Epithelial cell of prostate (primary cell): ENCODE results near the gene CYSLTR2.
"Not testable (repeated sequence)": the region's sequence is repeated elsewhere in the genome, so short reads cannot be mapped to it uniquely, and the experiment has no call there.

Source experiments
- DNase-seq: peaks from one replicate; pipeline ENCODE4 v3.0.0-alpha.2; 2011; ENCODE audit warnings: low read depth, low spot score
- H3K27ac ChIP-seq: fragments of 450-650 bp; 2 replicates; pipeline ENCODE4 v1.5.1; 2017; ENCODE audit warnings: mild to moderate bottlenecking

The CYSLTR2 gene

DNA sequence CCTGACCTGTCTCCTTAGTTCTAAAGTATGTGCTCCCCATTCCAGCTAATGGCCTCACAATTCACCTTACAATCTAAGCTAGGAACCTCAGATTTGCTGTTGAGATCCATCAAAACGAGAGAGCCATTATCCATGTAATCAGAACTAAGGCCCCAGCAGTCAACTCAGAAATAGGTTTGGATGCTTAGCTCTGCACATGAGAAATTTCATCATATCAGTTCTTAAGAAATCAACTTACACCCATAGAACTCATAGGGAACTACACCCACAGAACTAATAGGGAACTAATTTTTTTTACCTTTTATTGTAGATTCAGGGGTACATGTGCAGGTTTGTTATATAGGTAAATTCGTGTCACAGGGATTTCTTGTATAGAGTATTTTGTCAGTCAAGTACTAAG is 28.7 kb downstream of the CYSLTR2 start:
- no peak for DNase-seq
- no peak overlapping the region for H3K27ac ChIP-seq

DNA sequence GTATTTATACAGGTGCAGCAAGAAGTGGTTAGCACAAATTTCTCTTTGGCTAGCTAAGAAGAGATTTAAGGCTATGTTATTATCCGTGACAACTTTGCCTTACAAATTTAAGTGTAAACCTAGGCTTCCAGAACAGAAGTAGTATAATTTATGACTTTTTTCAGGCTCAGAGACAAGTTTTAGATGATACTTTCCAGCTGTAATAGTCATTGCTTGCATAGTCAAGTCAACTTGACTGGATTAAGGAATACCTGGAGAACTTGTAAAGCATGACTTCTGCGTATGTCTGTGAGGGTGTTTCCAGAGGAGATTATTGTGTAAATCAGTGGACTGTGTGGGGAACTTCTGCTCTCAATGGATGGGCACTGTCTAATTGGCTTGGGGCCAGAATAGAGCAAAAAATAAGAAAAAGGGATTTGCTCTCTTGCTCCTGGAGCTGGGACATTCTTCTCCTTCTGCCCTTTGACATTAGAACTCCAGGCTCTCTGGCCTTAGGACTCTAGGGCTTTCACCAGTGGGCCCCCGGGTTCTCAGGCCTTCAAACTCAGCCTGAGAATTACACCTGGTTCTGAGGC is 33.0 kb downstream of the CYSLTR2 start:
- no peak overlapping the region for H3K27ac ChIP-seq
- no peak for DNase-seq

- H3K27ac ChIP-seq: no peak overlapping the region
- DNase-seq: no peak
Observed at GRCh38 chr13:48687249-48687648, 33.5 kb downstream of the CYSLTR2 start.

GRCh38 chr13:48693998-48694397 is 40.3 kb downstream of the CYSLTR2 start:
- no peak overlapping the region for H3K27ac ChIP-seq
- DNase-seq: no peak

DNA sequence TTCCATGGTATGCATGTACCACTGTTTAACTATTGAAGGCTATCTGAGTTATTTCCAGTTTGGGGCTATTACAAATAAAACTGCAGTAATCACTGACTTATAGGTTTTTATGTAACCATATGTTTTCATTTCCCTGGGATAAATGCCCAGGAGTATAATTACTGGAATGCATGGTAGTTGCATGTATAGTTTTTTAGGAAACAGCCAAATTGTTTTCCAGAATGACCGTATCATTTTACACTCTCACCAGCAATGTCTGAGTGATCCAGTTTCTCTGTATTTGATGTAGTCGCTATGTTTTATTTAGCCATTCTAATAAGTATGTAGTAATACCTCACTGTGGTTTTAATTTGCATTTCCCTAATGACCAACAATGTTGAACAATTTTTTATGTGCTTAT is 42.0 kb downstream of the CYSLTR2 start:
- no peak for DNase-seq
- H3K27ac ChIP-seq: no peak overlapping the region

GRCh38 chr13:48696676-48697075 is 42.9 kb downstream of the CYSLTR2 start:
- H3K27ac ChIP-seq: not testable (repeated sequence)

DNA sequence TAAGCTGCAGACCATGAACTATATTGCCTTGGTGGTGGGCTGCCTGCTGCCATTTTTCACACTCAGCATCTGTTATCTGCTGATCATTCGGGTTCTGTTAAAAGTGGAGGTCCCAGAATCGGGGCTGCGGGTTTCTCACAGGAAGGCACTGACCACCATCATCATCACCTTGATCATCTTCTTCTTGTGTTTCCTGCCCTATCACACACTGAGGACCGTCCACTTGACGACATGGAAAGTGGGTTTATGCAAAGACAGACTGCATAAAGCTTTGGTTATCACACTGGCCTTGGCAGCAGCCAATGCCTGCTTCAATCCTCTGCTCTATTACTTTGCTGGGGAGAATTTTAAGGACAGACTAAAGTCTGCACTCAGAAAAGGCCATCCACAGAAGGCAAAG is 53.7 kb downstream of the CYSLTR2 start:
- DNase-seq: no peak
- H3K27ac ChIP-seq: no peak overlapping the region

More at GRCh38 chr13:48696676-48697075, 42.9 kb downstream of the CYSLTR2 start:
- DNase-seq: not testable (repeated sequence)

- no peak overlapping the region for H3K27ac ChIP-seq
- no peak for DNase-seq
Observed at GRCh38 chr13:48708764-48709163, 55.0 kb downstream of the CYSLTR2 start.

DNA sequence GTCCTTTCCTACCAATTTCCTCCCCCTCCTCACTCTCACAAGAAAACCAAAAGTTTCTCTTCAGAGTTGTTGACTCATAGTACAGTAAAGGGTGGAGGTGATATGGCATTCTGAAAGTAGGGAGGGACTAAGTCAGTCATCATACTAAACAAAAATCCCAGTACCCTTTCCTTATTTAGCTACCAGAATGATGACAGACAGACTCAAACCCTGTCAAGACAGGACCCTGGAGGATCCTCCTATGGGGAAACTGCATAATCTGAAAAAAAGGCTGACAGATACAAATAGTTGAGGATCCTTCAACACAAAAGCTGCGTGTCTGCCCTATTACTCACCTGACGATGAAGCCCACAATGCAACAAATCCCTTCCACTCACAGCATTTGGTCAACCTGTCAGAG is 55.5 kb downstream of the CYSLTR2 start:
- peak; percentile 46 for DNase-seq
- H3K27ac ChIP-seq: no peak overlapping the region

DNA sequence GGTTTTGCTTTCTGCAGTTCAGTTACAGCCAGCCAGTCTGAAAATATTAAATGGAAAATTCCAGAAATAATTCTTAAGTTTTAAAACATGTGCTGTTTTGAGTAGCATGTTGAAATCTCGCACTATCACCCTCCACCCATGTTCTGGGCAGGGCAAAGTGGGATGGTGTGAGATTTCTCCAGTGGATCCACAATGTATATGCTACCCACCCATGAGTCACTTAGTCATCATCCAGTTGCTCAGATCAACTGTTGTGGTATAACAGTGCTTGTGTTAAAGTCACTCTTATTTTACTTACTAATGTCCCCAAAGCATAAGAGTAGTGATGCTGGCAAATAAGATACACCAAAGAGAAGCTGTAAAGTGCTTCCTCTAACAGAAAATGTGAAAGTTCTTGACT is 56.4 kb downstream of the CYSLTR2 start:
- no peak overlapping the region for H3K27ac ChIP-seq
- no peak for DNase-seq

DNA sequence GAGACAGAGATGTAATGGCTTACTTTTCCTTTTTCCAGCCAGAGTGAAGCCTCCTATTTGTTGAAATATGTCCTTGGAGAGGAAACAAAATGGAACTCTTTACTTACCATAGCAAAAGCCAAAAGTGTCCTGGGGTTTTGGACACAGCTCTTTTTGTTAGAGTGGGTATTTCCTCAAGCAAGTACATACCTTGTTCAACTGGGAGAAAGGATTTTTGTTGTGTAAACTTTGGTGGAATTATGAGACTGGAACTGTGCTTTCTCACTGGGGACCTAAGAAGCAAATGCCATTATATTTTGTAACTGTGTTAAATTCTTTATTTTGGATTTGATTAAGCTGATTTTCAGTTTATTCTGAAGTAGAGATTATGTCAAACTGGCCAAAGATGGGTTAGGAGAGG is 58.4 kb downstream of the CYSLTR2 start:
- H3K27ac ChIP-seq: no peak overlapping the region
- no peak for DNase-seq

DNA sequence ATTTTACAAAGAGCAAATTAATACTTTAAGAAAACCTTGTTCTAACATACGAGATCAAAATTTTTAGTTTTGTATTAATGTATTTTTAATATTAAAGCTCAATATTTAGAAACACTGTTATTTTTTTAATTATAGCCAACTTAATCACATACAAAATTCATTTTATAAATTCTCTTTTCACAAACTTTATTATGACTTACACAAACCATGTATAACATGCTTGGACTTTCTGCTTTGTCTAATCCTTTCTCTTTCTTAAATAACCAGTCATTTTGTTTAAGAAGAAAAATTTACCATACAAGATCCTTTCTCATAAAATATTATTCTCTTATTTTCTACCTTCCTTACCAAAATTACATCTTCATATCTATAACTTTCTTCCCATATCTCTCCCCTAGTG is 62.2 kb downstream of the CYSLTR2 start:
- DNase-seq: no peak

GRCh38 chr13:48720621-48721020 is 66.9 kb downstream of the CYSLTR2 start:
- no peak for DNase-seq
- H3K27ac ChIP-seq: no peak overlapping the region

More for the DNA sequence above, 62.2 kb downstream of the CYSLTR2 start:
- H3K27ac ChIP-seq: no peak overlapping the region

DNA sequence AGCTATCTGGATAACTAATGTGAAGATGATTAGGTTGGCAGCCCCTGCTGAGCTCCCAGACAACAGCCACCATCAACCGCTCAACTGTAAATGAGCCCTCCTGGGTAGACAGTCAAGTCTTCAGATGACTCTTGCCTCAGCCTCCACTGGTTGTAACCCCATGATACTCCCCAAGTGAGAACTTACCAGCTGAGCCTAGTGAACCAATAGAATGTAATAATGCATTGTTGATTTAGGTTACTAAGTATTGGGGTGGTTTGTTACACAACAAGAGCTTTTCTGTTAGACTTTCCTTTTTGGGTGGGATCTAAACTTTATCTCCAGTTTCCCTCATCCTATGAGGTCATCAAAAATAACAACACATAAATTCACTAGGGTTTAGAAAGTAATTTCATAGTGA is 69.4 kb downstream of the CYSLTR2 start:
- no peak overlapping the region for H3K27ac ChIP-seq
- DNase-seq: no peak

DNA sequence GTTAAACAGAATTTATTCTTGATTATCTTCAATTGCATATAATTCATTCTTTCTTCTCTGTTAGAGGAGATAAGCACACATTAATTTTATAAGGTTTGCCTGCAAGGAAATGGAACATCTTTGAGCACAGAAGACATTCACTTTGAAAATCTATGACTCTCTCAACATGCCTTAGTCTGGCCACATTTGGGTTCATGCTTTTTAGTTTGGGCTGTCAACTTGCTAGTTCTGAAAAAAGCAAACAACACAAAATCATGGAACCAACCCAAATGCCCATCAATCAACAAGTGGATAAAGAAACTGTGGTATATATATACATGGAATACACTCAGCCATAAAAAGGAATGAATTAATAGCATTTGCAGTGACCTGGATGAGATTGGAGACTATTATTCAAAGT is 71.5 kb downstream of the CYSLTR2 start:
- DNase-seq: no peak
- H3K27ac ChIP-seq: no peak overlapping the region

DNA sequence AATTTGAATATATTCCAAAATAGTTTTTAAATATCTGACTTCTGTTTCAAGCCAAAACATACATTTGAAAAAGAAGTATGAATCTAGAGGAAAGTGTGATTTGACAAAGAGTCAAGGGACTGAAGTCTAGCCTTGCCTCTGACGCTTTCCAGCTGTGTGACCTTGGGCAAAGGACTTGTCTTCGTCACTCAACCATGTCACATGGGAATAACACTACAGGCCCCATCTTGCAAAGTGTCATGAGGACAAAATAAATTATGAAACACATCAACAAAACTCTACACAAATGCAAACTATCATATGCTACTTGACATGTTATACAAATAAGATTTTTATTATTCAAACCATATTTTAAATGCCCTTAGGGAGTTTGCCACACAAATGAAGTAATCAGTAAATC is 73.0 kb downstream of the CYSLTR2 start:
- no peak overlapping the region for H3K27ac ChIP-seq
- DNase-seq: no peak

DNA sequence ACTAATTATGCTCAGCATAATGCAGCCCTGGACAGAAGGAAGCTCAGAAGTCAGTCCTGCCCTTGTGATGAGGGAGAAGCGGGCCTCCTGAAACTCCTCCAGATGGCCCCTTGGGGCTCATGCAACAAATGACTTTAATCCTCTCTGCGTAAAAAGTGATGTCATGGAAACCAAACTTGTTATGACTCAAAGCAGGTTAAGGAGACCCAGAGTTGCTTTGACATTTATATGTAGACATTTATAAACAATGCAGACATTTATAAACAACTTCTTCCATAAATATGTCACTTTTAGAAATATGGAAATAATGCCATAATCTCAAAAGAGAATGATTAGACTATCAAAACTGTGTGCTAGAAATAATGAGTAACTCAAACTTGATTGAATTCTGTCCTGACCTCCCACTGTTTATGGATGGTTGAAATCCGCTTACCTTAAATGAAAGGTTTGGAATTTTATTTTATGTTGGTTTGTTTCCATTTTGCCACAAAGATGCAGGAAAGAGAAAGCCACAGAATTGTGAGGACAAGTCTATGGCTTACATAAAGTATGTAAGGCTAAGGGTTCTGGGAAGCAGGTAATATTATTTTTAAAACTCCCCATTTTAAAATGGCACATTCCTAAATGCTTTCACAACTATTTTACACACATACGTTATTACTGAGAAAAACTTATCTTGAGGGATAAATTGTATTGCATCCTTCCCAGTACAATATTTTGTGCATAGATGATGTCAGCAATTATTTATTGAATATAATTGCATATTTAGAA is 73.7 kb downstream of the CYSLTR2 start:
- DNase-seq: no peak
- H3K27ac ChIP-seq: no peak overlapping the region

DNA sequence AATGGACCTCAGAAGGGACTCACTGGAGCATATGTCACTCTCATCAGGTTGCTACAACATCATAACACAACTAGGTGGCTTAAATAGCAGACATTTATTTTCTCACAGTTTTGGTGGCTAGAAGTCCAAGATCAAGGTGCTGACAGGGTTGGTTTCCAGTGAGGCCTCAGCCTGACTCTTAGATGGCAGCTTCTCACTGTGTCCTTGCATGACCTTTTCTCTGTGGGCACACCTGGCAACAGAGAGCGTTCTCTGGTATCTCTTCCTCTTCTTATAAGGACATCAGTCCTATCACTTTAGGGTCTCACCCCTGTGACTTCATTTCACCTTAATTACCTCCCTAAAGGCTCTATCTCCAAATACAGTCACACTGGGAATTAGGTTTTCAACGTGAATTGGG is 74.5 kb downstream of the CYSLTR2 start:
- no peak overlapping the region for H3K27ac ChIP-seq
- DNase-seq: no peak

DNA sequence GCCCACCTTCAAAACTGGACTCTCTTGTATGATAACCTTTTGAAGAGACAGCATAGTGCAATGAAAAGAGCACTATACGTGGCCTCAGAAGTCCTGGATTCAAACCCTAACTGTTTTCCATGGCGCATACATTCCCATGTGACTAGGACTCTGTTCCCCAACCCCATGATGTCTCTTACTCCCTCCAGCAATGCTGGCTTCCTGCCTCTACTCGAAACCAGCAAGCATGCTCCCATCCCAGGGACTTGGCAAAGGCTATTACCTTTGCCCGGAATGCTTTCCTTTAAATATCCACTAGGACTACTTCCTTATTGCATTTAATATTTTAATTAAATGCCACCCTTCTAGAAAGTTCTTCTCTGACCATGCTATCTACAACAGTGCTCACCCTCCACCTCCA is 75.1 kb downstream of the CYSLTR2 start:
- no peak overlapping the region for H3K27ac ChIP-seq
- no peak for DNase-seq

DNA sequence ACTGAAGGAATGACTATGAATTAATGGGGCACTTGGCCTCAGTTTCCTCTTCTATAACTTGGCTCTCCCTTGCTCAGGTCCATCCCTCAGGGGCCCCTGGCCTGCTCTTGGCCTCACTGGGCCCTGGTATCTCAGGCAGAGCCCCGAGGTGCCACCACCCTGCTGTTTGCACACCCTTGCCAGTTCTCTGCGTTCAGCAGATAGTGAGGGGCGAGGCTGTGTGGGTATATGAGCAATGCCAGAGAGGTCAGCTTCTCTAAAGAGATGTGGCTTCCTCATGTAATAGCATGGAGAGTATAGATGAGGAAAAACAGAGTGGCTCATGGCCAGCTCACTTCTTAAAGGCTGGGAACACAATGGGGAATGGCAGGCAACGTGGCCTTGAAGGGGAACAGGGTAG is 76.1 kb downstream of the CYSLTR2 start:
- H3K27ac ChIP-seq: no peak overlapping the region
- no peak for DNase-seq

GRCh38 chr13:48731001-48731658 is 77.4 kb downstream of the CYSLTR2 start:
- H3K27ac ChIP-seq: no peak overlapping the region
- DNase-seq: peak; percentile 56
